Nephron (organoid): ENCODE results near the gene APBB2.

Experiments
- H3K27ac Mint-ChIP-seq, 3 experiments: 2 replicates each; pipeline ENCODE4 v1.8.0; 2020; ENCODE audit warnings: mixed read lengths in 3 of 3, mild to moderate bottlenecking in 2 of 3, moderate library complexity in 1 of 3
- H3K27me3 Mint-ChIP-seq: 2 replicates; pipeline ENCODE4 v1.8.0; 2021; ENCODE audit warnings: low read depth, mild to moderate bottlenecking, moderate library complexity, mixed read lengths
- H3K36me3 Mint-ChIP-seq: 2 replicates; pipeline ENCODE4 v1.8.0; 2020; ENCODE audit warnings: low read depth, mixed read lengths
- H3K4me1 Mint-ChIP-seq: 2 replicates; pipeline ENCODE4 v1.8.0; 2020; ENCODE audit warnings: mixed read lengths
- H3K4me3 Mint-ChIP-seq, 3 experiments: 2 replicates each; pipeline ENCODE4 v1.8.0; 2020; ENCODE audit warnings: mild to moderate bottlenecking in 3 of 3, mixed read lengths in 3 of 3, moderate library complexity in 2 of 3
- H3K9me3 Mint-ChIP-seq: 2 replicates; pipeline ENCODE4 v1.8.0; 2020; ENCODE audit warnings: mixed read lengths
- CTCF ChIP-seq, 3 experiments: fragments of 200-600 bp; sonication (generic); IDR thresholded peaks; one replicate each; pipeline ENCODE4 v1.5.0; 2021; ENCODE audit warnings: antibody characterized with exemption in 3 of 3; ENCODE audit not compliant: unreplicated experiment in 3 of 3

Gene APBB2

GRCh38 chr4:41129936-41130440 is 84.4 kb downstream of the APBB2 start:
- Mint-ChIP-seq H3K4me3 (no peak overlapping the region), H3K4me1 (peaks cover 60% of the 10 kb centered on the region), H3K36me3 (no peaks in the 10 kb centered on the region), H3K27ac (peak overlapping the region; percentile 10 to 79 (median 46)), H3K9me3 (no peaks in the 10 kb centered on the region), H3K27me3 (no peaks in the 10 kb centered on the region)
- no peak for TF ChIP-seq CTCF (IDR thresholded peaks at IDR 0.05; ENCODE audit: unreplicated experiment in 3 of 3)

GRCh38 chr4:41129128-41129754 is 85.1 kb downstream of the APBB2 start:
- TF ChIP-seq CTCF (IDR thresholded peaks at IDR 0.05; ENCODE audit: unreplicated experiment in 3 of 3): no peak

DNA sequence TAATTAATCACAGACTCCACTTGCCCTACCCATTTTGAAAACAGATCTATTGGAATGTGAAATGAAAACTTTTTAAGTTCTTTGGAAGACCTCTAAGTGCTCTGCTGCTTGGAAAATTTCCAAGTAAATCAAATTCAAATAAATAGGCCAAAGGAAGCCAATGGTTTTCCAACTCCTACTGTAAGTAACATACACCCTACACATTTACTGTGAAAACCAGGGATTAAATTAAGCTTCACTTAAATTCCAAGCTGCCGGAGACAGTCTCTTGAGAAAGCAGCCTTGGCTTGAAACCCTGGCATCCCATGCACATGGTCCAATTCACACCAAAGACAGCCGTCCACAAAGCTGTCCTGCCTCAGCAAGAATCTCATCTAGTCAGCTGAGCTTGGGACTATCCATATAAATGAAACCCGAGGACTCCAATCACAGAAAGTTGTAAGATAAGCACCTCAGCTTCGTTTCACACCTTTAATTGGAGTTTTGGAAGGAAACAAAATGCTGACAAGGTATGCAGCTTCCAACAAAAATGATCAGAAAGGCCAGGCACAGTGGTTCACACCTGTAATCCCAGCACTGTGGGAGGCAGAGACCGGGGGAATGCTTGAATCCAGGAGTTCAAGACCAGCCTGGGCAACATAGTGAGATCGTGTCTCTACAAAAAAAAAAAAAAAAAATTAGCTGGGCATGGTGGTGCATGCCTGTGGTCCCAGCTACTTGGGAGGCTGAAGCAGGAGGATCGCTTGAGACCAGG is 88.6 kb downstream of the APBB2 start:
- no peak for TF ChIP-seq CTCF (IDR thresholded peaks at IDR 0.05; ENCODE audit: unreplicated experiment in 3 of 3)
- H3K9me3 Mint-ChIP-seq: no peaks in the 10 kb centered on the region
- H3K27me3 Mint-ChIP-seq: peaks cover 4% of the 10 kb centered on the region
- peak overlapping the region; percentile 81 to 90 (median 88) for H3K27ac Mint-ChIP-seq
- no peaks in the 10 kb centered on the region for H3K36me3 Mint-ChIP-seq
- no peak overlapping the region for H3K4me3 Mint-ChIP-seq
- H3K4me1 Mint-ChIP-seq: peaks cover 54% of the 10 kb centered on the region

More at GRCh38 chr4:41129128-41129754, 85.1 kb downstream of the APBB2 start:
- no peaks in the 10 kb centered on the region for H3K36me3 Mint-ChIP-seq
- H3K4me3 Mint-ChIP-seq: no peak overlapping the region
- H3K27me3 Mint-ChIP-seq: no peaks in the 10 kb centered on the region
- H3K9me3 Mint-ChIP-seq: no peaks in the 10 kb centered on the region
- peaks cover 58% of the 10 kb centered on the region for H3K4me1 Mint-ChIP-seq
- H3K27ac Mint-ChIP-seq: peak overlapping the region; percentile 10 to 79 (median 34)

- Mint-ChIP-seq H3K4me1 (peaks cover 55% of the 10 kb centered on the region), H3K27ac (peak overlapping the region; percentile 81 to 90 (median 88)), H3K36me3 (no peaks in the 10 kb centered on the region), H3K9me3 (no peaks in the 10 kb centered on the region), H3K27me3 (peaks cover 4% of the 10 kb centered on the region), H3K4me3 (no peak overlapping the region)
- no peak for TF ChIP-seq CTCF (IDR thresholded peaks at IDR 0.05; ENCODE audit: unreplicated experiment in 3 of 3)
These were observed 89.3 kb downstream of the APBB2 start for GRCh38 chr4:41124916-41125548.

DNA sequence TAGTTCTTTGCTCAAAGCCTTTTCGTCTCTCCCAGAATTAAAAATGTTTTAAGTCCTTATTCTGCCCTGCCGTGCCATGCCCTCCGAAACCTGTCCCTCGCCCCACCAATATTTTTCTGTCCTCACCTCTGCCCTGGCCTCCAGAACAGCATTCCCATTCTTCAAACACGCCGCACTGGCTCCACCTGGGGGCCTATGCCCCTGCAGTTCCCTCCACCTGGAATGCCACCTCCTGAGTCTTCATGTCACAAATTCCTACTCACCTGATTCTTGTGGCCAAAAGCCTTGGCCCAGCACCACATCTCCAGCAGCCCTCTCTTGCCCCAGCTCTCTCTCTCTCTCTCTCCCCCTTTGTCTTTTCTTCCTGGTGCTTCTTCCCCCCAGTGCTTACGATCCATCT is 91.6 kb downstream of the APBB2 start:
- no peak for TF ChIP-seq CTCF (IDR thresholded peaks at IDR 0.05; ENCODE audit: unreplicated experiment in 3 of 3)

More for the DNA sequence above, 91.6 kb downstream of the APBB2 start:
- no peaks in the 10 kb centered on the region for H3K9me3 Mint-ChIP-seq
- H3K36me3 Mint-ChIP-seq: peaks cover 3% of the 10 kb centered on the region
- H3K4me1 Mint-ChIP-seq: peaks cover 59% of the 10 kb centered on the region
- H3K4me3 Mint-ChIP-seq: no peak overlapping the region
- peaks cover 4% of the 10 kb centered on the region for H3K27me3 Mint-ChIP-seq
- H3K27ac Mint-ChIP-seq: peak overlapping the region in 2 of 3 experiments; percentile 75 to 97
